ENCODE results near the gene C2.

The C2 gene

DNA sequence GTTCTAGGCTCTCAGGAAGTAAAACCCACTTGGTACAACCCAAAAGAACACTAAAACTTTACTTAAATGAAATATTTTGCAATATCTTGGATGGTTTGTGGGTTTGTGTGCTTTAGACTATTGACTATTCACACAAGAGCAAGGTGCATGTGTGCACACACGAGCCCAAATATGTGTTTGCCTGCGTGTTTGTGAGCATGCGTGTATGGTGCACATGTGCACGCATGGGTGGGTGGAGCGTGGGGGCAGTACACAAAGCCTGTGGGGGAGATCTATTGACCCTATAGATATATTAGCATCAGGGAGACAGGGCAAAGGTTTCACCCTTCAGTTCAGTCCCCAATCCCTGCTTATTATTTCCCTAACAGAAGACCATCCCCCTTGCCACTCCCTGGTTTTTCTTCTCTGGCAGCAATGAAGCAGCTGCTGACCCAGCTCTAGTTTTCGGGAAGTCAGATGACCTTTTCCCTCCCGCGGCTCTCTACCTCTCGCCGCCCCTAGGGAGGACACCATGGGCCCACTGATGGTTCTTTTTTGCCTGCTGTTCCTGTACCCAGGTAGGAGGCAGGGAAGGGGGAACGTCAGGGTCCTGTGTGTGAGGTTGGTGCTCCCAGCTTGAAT lies at the start of gene C2:
C2 (plus strand) TSS at position 476 of the 621 bp plus-strand sequence; CDS start at position 512, 36 bp downstream.
- H3K4me3 ChIP-seq (ENCODE audit: low read depth, low read length): no peak within 1 kb of the TSS
- no peak for DNase-seq (ENCODE audit: low read depth)
- TF ChIP-seq CTCF (IDR thresholded peaks at IDR 0.05; ENCODE audit: insufficient read depth, low read depth, low read length, missing control alignments): no peak

DNA sequence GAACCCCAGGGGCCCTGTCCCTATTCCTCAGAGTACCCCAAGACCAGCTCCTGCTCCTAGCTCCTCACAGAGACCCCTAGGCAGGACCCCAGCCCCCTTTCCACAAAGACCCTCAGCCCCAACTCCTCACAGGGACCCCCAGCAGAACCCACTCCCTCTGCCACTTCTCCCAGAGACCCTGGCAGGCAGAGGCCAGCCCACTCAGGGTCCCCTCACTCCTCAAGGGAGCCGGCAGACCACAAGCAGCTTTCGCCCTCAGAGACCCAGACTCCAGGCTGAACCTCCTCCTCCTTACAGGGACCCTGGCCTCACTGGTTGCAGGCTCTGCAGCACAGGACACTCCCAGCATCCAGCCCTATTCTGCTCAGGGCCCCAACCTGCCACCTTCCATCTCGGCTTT lies 49.3 kb upstream of the C2 start:
- no peak overlapping the region for H3K4me3 ChIP-seq (ENCODE audit: low read depth, low read length)
- DNase-seq (ENCODE audit: low read depth): no peak
- TF ChIP-seq CTCF (IDR thresholded peaks at IDR 0.05; ENCODE audit: insufficient read depth, low read depth, low read length, missing control alignments): no peak

DNA sequence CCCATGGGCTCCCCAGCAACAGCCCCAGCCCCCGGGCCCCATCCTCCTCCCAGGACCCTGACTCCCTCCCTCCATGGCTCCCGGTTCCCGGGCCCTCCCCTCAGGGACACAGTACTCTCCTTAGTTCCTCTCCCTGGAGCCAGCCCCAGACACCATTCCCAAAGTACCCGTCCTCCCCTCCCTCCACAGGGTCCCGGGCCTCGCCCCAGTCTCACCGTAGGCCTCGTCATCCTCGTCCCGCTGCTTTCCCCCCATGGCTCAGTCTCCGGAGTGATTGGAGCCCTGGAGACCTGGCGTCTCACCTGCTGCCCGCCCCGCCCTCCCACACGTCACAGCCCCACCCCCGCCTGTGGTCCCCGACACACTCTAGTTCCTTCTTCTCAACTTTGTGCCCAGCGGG lies 48.8 kb upstream of the C2 start, which contains the start of gene SLC44A4:
SLC44A4 (minus strand) TSS at position 272 of the 400 bp plus-strand sequence; CDS start at position 255, 17 bp downstream.
- no peak for DNase-seq (ENCODE audit: low read depth)
- H3K4me3 ChIP-seq (ENCODE audit: low read depth, low read length): no peak within 1 kb of the TSS
- no peak for TF ChIP-seq CTCF (IDR thresholded peaks at IDR 0.05; ENCODE audit: insufficient read depth, low read depth, low read length, missing control alignments)

- no peak overlapping the region for H3K4me3 ChIP-seq (ENCODE audit: low read depth, low read length)
- no peak for TF ChIP-seq CTCF (IDR thresholded peaks at IDR 0.05; ENCODE audit: insufficient read depth, low read depth, low read length, missing control alignments)
- no peak for DNase-seq (ENCODE audit: low read depth)
Observed at GRCh38 chr6:31879143-31879542, 48.4 kb upstream of the C2 start.

- TF ChIP-seq CTCF (IDR thresholded peaks at IDR 0.05; ENCODE audit: insufficient read depth, low read depth, low read length, missing control alignments): no peak
- DNase-seq (ENCODE audit: low read depth): no peak
- no peak overlapping the region for H3K4me3 ChIP-seq (ENCODE audit: low read depth, low read length)
Observed at GRCh38 chr6:31879901-31880300, 47.6 kb upstream of the C2 start.

DNA sequence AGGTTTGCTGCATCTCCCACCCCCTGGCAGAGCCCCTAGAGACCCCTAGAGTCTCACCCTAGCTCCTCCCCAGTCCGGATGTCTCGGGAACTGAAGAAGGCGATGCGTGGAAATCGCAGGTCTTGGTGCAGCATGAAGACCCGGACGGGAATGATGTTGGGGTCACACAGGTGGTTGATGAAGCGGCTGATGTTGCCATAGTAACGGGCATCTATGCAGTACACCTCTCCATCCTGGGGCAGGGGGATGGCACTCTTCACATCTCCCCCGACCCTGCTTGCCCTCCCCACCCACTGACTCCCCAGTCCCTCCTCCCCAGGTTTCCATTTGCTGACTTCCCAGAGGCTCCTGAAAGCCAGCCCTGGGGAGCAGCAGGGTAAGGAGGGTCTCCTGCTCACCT lies 46.9 kb upstream of the C2 start:
- no peak for DNase-seq (ENCODE audit: low read depth)
- TF ChIP-seq CTCF (IDR thresholded peaks at IDR 0.05; ENCODE audit: insufficient read depth, low read depth, low read length, missing control alignments): no peak
- H3K4me3 ChIP-seq (ENCODE audit: low read depth, low read length): no peak overlapping the region
